Mononuclear cell (primary cell): ENCODE data around the gene PRAME. TPM values are rescaled to one million over a fixed set of nuclear protein-coding genes. Genes with fewer than 3 reads are reported as not detected.

Experiments used
- H3K27me3 ChIP-seq: 2 replicates; pipeline ENCODE4 v1.6.0; 2011; ENCODE audit warnings: low read length, control low read depth; ENCODE audit not compliant: insufficient read depth
- H3K4me1 ChIP-seq: 2 replicates; pipeline ENCODE4 v1.5.1; 2011; ENCODE audit warnings: mild to moderate bottlenecking, low read length, control low read depth; ENCODE audit not compliant: insufficient read depth
- H3K4me3 ChIP-seq: 2 replicates; pipeline ENCODE4 v1.5.1; 2011; ENCODE audit warnings: mild to moderate bottlenecking, low read length, moderate library complexity
- H3K9me3 ChIP-seq: 2 replicates; pipeline ENCODE4 v1.5.1; 2011; ENCODE audit warnings: low read depth, mild to moderate bottlenecking, control low read depth, low read length
- total RNA-seq: library from RNA; depleted of rRNA; stranded (reverse); fragments of >200 nt; gene quantifications from one replicate; pipeline ENCODE4 v1.2.3, GENCODE V29; 2012

PRAME gene
- total RNA-seq, 1 donor: not detected

DNA sequence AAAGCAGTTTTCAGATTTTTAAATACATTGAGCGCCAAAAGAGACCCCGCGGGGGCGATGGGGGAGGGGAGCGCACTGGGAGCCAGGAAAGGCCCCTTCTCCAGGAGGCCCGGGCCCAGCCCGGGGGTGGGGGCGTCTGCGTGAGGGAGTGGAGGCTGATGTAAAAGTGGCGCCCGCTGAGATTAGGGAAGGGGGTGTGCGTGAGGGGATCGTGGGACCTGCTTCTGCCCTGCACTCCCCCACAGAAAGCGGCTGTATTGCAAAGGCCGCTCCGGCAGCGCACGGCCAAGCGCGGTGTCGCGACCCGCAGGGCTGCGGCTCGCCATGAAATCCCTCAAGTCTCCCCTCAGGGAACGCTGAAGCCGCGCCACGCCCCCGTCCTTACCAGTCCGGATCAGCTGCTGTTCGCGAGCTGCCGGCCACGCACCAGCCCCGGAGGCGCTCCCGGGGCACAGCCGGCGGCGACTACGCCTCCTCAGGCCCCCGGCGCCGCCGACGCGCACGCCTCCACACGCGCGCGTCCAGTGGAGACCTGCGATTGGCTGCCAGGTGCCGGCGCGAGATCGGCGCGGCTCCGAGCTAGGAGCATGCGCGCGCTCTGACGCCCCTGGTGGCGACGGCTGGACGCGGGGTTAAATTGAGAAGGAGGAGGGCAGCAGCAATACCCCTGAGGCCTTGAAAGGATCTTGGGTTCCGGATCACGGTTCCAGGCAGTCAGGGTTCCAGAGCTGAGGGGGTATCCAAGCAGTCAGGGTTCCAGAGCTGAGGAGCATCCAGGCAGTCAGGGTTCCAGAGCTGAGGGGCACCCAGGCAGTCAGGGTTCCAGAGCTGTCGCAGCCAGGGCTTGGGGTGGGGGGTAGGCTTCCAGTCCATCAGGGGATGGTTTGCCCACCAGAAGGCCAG lies 50.5 kb downstream of the PRAME start, which contains the start of gene ZNF280B:
Gene ZNF280B (minus strand): TSS at position 469 of the 903 bp plus-strand sequence. CDS start 19,344 bp downstream, outside the sequence.
- H3K9me3 ChIP-seq: no peaks in the 10 kb centered on the region
- peak within 1 kb of the TSS; percentile 55 for H3K4me3 ChIP-seq
- H3K4me1 ChIP-seq: peaks cover 12% of the 10 kb centered on the region
- no peaks in the 10 kb centered on the region for H3K27me3 ChIP-seq

- Histone ChIP-seq H3K4me1 (peaks cover 12% of the 10 kb centered on the region), H3K4me3 (peak overlapping the region; percentile 55), H3K27me3 (no peaks in the 10 kb centered on the region), H3K9me3 (no peaks in the 10 kb centered on the region)
Measured at GRCh38 chr22:22507743-22508273, 51.3 kb downstream of the PRAME start.

GRCh38 chr22:22506736-22507135 lies 52.3 kb downstream of the PRAME start:
- peaks cover 12% of the 10 kb centered on the region for H3K4me1 ChIP-seq
- no peak overlapping the region for H3K4me3 ChIP-seq
- no peaks in the 10 kb centered on the region for H3K27me3 ChIP-seq
- no peaks in the 10 kb centered on the region for H3K9me3 ChIP-seq

GRCh38 chr22:22498267-22498666 lies 60.8 kb downstream of the PRAME start:
- Histone ChIP-seq H3K27me3 (no peaks in the 10 kb centered on the region), H3K4me3 (no peak overlapping the region), H3K9me3 (no peaks in the 10 kb centered on the region), H3K4me1 (no peaks in the 10 kb centered on the region)

Other genes starting within 250 kb of the PRAME start
- 1.2 TPM for gene ZNF280B, start 50.5 kb downstream of the PRAME start, total RNA-seq
- 0.10 TPM for gene ZNF280A, start 39.0 kb downstream of the PRAME start, total RNA-seq
- gene GGTLC2, start 85.3 kb upstream of the PRAME start, total RNA-seq: not detected